Caco-2 (cell line): ENCODE results near the gene ITPA. TPM values are rescaled to one million over a fixed set of nuclear protein-coding genes. Genes with fewer than 3 reads are reported as not detected.
"Not testable (repeated sequence)": the region's sequence is repeated elsewhere in the genome, so short reads cannot be mapped to it uniquely, and the experiment has no call there.

Experiments
- BruUV-seq: library from RNA; stranded (reverse); fragments of 400-500 nt; replicated peaks from 2 replicates; lab custom pipeline; 2021; lab: Mats Ljungman, UMichigan
- CTCF ChIA-PET: fragments of 300-600 bp; sonication (Branson Sonifier 250); formaldehyde crosslinking; loops from one replicate; lab custom pipeline; 2022; ENCODE audit warnings: antibody characterized with exemption; lab: Charles Lee
- POLR2A ChIA-PET: fragments of 300-600 bp; sonication (Branson Sonifier 250); formaldehyde crosslinking; loops from one replicate; lab custom pipeline; 2022; ENCODE audit warnings: antibody characterized with exemption; lab: Charles Lee
- DNase-seq, 2 experiments: peaks; one replicate each; pipeline versions ENCODE4 v3.0.0 to v3.0.0-alpha.2; 2020 to 2022
- H3K27me3 ChIP-seq: replicated peaks from 2 replicates; pipeline ENCODE4 v1.6.0; 2011; ENCODE audit warnings: low read length; ENCODE audit not compliant: control insufficient read depth, insufficient read depth
- H3K36me3 ChIP-seq: 2 replicates; pipeline ENCODE4 v1.5.1; 2011; ENCODE audit warnings: low read length; ENCODE audit not compliant: control insufficient read depth, insufficient read depth
- H3K4me1 ChIP-seq: fragments of 250-450 bp; sonication (Bioruptor Pico); 2 replicates; pipeline ENCODE4 v1.5.1; 2020; ENCODE audit warnings: mild to moderate bottlenecking
- H3K4me3 ChIP-seq: 2 replicates; pipeline ENCODE4 v1.5.1; 2011; ENCODE audit warnings: low read depth, mild to moderate bottlenecking, control low read depth, low read length
- H3K9me3 ChIP-seq: fragments of 250-450 bp; sonication (Bioruptor Pico); 2 replicates; pipeline ENCODE4 v1.5.1; 2020; ENCODE audit warnings: mild to moderate bottlenecking, moderate library complexity
- H3K27ac Mint-ChIP-seq: one replicate; pipeline ENCODE4 v1.8.0; 2022; ENCODE audit warnings: mixed read lengths; ENCODE audit not compliant: unreplicated experiment
- H3K27me3 Mint-ChIP-seq: one replicate; pipeline ENCODE4 v1.8.0; 2022; ENCODE audit warnings: mixed read lengths; ENCODE audit not compliant: insufficient read depth, unreplicated experiment
- H3K36me3 Mint-ChIP-seq: one replicate; pipeline ENCODE4 v1.8.0; 2022; ENCODE audit warnings: mild to moderate bottlenecking, mixed read lengths; ENCODE audit not compliant: insufficient read depth, unreplicated experiment
- H3K4me1 Mint-ChIP-seq: one replicate; pipeline ENCODE4 v1.8.0; 2022; ENCODE audit warnings: low read depth, mixed read lengths; ENCODE audit not compliant: unreplicated experiment
- H3K4me3 Mint-ChIP-seq: one replicate; pipeline ENCODE4 v1.8.0; 2022; ENCODE audit warnings: mild to moderate bottlenecking, moderate library complexity, mixed read lengths; ENCODE audit not compliant: unreplicated experiment
- H3K9me3 Mint-ChIP-seq: one replicate; pipeline ENCODE4 v1.8.0; 2022; ENCODE audit warnings: mixed read lengths; ENCODE audit not compliant: unreplicated experiment
- intact Hi-C: fragments of 100-400 bp; cut with micrococcal nuclease; formaldehyde crosslinking; loops from one replicate; pipeline ENCODE4 v1.10.0; 2022; ENCODE audit not compliant: unreplicated experiment
- total RNA-seq: library from RNA; stranded (reverse); gene quantifications from 2 replicates; pipeline ENCODE4 v1.2.3, GENCODE V29; 2022
- TF ChIP-seq, protein P1 (sequence below), 2 experiments: fragments of 200-600 bp in 1 of 2; IDR thresholded peaks; 1 replicate in 1 of 2; 2 replicates in 1 of 2; pipeline versions ENCODE4 v1.5.1 to v1.8.0; 2011 to 2022; ENCODE audit warnings: antibody characterized with exemption in 1 of 2, control low read depth in 1 of 2, inconsistent platforms in 1 of 2, low read depth in 1 of 2, low read length in 1 of 2, mild to moderate bottlenecking in 1 of 2, moderate library complexity in 1 of 2; ENCODE audit not compliant: insufficient read depth in 1 of 2, severe bottlenecking in 1 of 2, unreplicated experiment in 1 of 2

Gene ITPA
- total RNA-seq, 1 experiment from 2014 or later: 73.8 TPM

- POLR2A ChIA-PET: no interaction called here
- Histone ChIP-seq H3K4me3 (no peak overlapping the region), H3K27me3 (no peaks in the 10 kb centered on the region), H3K4me1 (no peaks in the 10 kb centered on the region), H3K36me3 (no peaks in the 10 kb centered on the region), H3K9me3 (no peaks in the 10 kb centered on the region)
- Mint-ChIP-seq H3K4me3 (no peak overlapping the region), H3K4me1 (no peaks in the 10 kb centered on the region), H3K27ac (no peak overlapping the region), H3K9me3 (no peaks in the 10 kb centered on the region), H3K36me3 (peaks cover 6% of the 10 kb centered on the region), H3K27me3 (no peaks in the 10 kb centered on the region)
- DNase-seq: no peak
- TSS peak; percentile 2 for BruUV-seq
- CTCF ChIA-PET: no interaction called here
- TF ChIP-seq, protein P1, sequence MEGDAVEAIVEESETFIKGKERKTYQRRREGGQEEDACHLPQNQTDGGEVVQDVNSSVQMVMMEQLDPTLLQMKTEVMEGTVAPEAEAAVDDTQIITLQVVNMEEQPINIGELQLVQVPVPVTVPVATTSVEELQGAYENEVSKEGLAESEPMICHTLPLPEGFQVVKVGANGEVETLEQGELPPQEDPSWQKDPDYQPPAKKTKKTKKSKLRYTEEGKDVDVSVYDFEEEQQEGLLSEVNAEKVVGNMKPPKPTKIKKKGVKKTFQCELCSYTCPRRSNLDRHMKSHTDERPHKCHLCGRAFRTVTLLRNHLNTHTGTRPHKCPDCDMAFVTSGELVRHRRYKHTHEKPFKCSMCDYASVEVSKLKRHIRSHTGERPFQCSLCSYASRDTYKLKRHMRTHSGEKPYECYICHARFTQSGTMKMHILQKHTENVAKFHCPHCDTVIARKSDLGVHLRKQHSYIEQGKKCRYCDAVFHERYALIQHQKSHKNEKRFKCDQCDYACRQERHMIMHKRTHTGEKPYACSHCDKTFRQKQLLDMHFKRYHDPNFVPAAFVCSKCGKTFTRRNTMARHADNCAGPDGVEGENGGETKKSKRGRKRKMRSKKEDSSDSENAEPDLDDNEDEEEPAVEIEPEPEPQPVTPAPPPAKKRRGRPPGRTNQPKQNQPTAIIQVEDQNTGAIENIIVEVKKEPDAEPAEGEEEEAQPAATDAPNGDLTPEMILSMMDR (IDR thresholded peaks at IDR 0.05; ENCODE audit: insufficient read depth in 1 of 2, low read depth in 1 of 2, low read length in 1 of 2, severe bottlenecking in 1 of 2, unreplicated experiment in 1 of 2): no peak
- intact Hi-C loops: no loop called here
Measured at GRCh38 chr20:3183896-3184612, 25.2 kb upstream of the ITPA start.

- BruUV-seq, H3K4me1 ChIP-seq, CTCF ChIA-PET, H3K4me1 Mint-ChIP-seq, H3K4me3 ChIP-seq, H3K4me3 Mint-ChIP-seq, H3K27me3 ChIP-seq, intact Hi-C loops, H3K9me3 Mint-ChIP-seq, H3K9me3 ChIP-seq, H3K27ac Mint-ChIP-seq, DNase-seq, H3K27me3 Mint-ChIP-seq, H3K36me3 ChIP-seq: not testable (repeated sequence)
- peaks cover 27% of the 10 kb centered on the region for H3K36me3 Mint-ChIP-seq
- POLR2A ChIA-PET: interaction anchor here (0.6 kb wide), 1 partner anchor 19 kb away, joined by 4 read pairs; no protein-coding TSS in a partner anchor
Measured at GRCh38 chr20:3187861-3188260, 21.4 kb upstream of the ITPA start.

- TSS peak; percentile 16 for BruUV-seq
- intact Hi-C loops: no loop called here
Measured at GRCh38 chr20:3188823-3189413, 20.4 kb upstream of the ITPA start.

More at GRCh38 chr20:3188823-3189413, 20.4 kb upstream of the ITPA start:
- H3K4me3 Mint-ChIP-seq: no peak overlapping the region
- H3K4me1 Mint-ChIP-seq: no peaks in the 10 kb centered on the region
- no peaks in the 10 kb centered on the region for H3K27me3 Mint-ChIP-seq
- Histone ChIP-seq H3K9me3 (no peaks in the 10 kb centered on the region), H3K4me1 (no peaks in the 10 kb centered on the region), H3K27me3 (no peaks in the 10 kb centered on the region), H3K4me3 (no peak overlapping the region), H3K36me3 (no peaks in the 10 kb centered on the region; the same call in 1 of the 2 replicates)
- peaks cover 30% of the 10 kb centered on the region for H3K36me3 Mint-ChIP-seq
- H3K9me3 Mint-ChIP-seq: no peaks in the 10 kb centered on the region
- CTCF ChIA-PET: no interaction called here
- H3K27ac Mint-ChIP-seq: no peak overlapping the region
- TF ChIP-seq, protein P1 (IDR thresholded peaks at IDR 0.05; ENCODE audit: insufficient read depth in 1 of 2, low read depth in 1 of 2, low read length in 1 of 2, severe bottlenecking in 1 of 2, unreplicated experiment in 1 of 2): no peak
- POLR2A ChIA-PET: no interaction called here
- DNase-seq: no peak
